Measurements from ENCODE around the gene SLC49A3.
"Not testable (repeated sequence)": the region's sequence is repeated elsewhere in the genome, so short reads cannot be mapped to it uniquely, and the experiment has no call there.

SLC49A3 gene

GRCh38 chr4:650951-651883, 37.7 kb downstream of the SLC49A3 start:
- DNase-seq = no peak

DNA sequence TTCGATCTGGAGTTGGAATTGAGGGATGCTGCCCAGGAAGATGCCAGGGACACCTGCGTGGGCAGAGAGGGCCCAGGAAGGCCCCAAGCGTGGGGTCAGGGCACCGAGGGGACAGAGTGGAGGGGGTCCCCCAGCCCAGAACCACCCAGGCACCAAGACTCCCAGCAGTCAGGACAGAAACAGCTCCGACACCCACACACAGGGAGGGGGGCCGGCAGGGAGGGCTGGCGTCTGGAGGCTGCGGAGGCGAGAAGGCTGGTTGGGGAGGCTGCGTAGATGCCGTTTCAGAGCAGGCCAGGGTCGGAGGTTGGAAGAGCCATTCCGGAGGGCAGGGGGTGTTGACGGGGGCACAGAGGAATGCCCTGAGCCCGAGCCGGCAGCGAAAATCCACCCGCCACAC, 38.5 kb downstream of the SLC49A3 start:
- DNase-seq = no peak

GRCh38 chr4:649751-650310, 39.1 kb downstream of the SLC49A3 start:
- DNase-seq = no peak

GRCh38 chr4:649293-649625, 39.7 kb downstream of the SLC49A3 start:
- no peak for DNase-seq

DNA sequence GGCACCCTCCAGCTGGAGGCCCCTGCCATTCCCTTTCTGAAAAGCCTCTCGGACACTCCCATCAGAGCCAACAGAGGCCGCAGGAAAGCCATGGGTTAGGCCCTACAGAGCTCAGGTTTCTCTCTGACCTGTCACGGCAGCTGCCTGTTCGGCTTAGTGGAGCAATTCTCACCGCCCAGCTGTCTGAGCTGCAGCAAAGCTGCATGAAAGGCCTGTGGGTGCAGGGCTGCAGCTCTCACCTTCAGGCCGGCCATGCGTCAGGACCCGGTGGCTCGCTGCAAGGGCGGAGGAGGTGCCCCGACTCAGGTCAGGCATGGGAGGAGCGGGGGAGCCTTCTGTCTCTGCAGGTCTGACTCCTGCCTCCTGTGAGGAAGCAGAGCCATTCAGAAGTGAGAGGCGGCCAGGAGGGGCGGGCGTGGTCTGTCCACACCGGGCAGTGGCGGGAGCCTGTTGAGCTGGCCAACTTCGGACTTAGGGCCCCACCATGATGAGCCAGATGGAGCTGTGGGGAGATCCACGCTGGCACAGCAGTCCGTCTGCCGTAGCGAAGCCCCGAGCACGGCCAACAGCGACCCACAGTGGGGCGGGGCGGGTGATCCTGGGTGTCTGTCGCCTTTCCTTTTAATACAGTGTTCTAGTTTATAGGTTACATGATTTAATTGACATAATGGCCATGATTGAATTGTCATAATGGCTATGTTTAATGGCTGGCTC, 40.2 kb downstream of the SLC49A3 start:
- DNase-seq = no peak

- DNase-seq = no peak
These were observed 41.5 kb downstream of the SLC49A3 start for GRCh38 chr4:647481-647880.

DNA sequence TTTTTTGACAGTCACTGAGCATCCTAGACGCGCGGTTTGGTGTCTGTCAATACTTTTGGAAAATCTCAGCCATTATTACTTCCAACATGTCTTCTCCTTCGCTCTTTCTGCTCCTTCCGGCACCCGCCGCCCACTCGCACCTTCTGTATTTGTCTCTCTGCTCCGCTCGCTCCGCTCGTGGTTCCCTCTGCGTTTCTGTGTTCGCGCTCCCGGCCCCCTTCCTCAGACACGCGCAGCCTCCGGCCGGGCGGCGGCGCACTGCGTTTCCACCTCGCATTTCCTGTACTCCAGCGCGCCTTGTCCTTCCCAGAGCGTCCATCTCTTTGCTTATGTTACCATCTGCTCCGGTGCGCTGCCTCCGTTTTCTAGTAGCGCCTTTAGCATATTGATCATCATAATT, 42.5 kb downstream of the SLC49A3 start:
- no peak for DNase-seq

- DNase-seq = not testable (repeated sequence)
These were observed 46.6 kb downstream of the SLC49A3 start for GRCh38 chr4:642366-642765.

- DNase-seq = no peak
These were observed 51.2 kb downstream of the SLC49A3 start for GRCh38 chr4:637536-638280.

DNA sequence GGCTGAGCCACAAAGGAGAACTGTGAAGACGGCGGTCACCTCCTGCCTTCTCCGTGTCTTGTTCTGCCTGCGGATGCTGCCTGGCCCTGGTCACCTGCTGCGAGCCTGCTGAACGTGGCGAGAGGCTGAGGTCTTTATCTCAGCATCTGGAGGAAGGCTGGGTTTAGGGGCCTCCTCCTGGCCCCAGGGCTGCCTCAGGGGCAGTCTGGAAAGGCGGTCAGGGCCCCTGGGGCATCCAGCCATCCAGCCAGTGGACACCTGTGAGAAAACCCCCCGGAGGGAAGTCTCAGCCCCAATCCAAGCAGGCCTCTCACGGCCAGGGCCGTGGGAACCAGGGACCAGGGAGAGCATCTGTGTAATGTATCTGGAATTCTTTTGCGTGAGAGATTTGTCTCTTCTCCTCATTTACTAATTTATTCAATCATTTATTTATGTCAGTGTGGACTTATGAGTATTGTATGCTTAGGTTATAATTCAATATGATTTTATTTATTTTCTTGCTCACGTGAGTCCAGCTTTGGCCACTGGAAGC, 52.3 kb downstream of the SLC49A3 start:
- DNase-seq = no peak

GRCh38 chr4:635851-636627, 52.9 kb downstream of the SLC49A3 start:
- no peak for DNase-seq

DNA sequence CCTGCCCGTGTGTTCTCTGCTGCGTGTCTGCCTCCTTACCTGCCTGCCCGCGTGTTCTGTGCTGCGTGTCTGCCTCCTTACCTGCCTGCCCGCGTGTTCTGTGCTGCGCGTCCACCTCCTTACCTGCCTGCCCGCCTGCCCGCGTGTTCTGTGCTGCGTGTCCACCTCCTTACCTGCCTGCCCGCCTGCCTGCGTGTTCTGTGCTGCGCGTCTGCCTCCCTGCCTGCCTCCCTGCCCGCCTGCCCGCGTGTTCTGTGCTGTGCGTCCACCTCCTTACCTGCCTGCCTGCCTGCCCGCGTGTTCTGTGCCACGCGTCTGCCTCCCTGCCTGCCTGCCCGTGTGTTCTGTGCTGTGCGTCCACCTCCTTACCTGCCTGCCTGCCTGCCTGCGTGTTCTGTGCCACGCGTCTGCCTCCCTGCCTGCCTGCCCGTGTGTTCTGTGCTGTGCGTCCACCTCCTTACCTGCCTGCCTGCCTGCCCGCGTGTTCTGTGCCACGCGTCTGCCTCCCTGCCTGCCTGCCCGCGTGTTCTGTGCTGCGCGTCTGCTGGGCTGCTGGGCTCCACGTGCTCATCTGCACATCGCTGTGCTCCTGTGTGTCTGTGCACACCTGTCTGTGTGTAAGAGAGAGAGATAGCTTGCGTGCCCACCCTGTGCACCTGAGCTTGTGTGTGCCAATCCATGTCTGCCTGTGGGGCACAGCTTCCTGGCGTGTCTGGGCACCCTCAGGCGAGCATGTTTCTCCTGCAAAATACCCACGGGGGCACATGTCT, 53.7 kb downstream of the SLC49A3 start:
- DNase-seq = not testable (repeated sequence)

GRCh38 chr4:634599-634985, 54.4 kb downstream of the SLC49A3 start:
- no peak for DNase-seq

DNA sequence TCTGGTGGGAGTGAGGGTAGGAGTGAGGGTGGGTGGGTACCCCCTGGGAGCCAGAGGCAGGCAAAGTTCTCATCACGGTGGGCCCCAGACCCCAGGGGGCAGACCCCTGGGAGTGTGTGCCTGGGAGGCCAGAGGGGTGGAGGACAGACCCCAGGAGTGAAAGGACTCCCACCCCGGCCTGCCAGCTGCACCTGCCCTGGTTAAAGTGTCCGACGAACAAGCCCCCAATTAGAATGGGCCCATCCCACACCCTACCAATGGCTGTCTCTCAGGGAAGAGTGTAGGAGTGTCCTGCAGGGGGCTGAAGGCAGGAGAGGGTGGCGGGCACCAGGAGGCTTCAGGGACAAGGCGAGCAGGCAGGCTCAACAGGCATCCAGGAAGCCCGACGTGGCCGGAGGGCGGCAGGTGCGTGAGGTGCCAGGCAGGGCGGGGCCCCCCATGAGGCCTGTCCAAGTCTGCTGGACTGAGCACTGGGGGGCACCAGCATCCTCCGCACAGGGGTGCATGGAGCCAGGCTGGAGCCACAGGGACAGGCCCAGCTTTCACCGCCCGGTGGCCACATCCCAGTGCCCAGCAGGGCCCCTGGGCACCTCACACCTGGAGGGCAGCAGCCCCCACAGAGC, 54.9 kb downstream of the SLC49A3 start:
- no peak for DNase-seq

- DNase-seq = no peak
These were observed 55.5 kb downstream of the SLC49A3 start for GRCh38 chr4:633406-633805.

GRCh38 chr4:632926-633325, 56.0 kb downstream of the SLC49A3 start:
- DNase-seq = no peak

GRCh38 chr4:632196-632790, 56.7 kb downstream of the SLC49A3 start:
- no peak for DNase-seq
